Measurements from ENCODE around the gene UBE2F. TPM values are rescaled to one million over a fixed set of nuclear protein-coding genes. Genes with fewer than 3 reads are reported as not detected.

UBE2F gene
- polyA plus RNA-seq, 1 of the 3 experiments (the other 2 are of a cell fraction): 56.9 TPM

DNA sequence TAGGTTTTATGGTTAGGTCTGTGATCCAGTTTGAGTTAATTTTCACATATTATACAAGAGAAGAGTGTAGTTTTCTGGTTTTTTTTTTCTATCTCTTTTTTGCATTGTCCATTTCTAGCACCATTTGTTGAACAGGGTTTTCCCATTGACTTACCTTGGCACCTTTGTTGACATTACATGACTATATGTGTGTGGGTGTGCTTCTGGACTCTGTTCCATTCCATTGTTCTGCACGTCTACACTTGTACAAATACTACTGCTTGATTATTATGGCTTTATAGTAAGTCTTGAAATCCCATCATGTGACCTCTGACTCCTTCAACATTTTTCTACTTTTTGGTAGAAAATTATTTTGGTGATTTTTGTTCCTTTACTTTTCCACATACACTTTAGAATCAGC, 38.7 kb downstream of the UBE2F start:
- no peak for TF ChIP-seq GABPA (IDR thresholded peaks at IDR 0.05; ENCODE audit: low read depth)
- TF ChIP-seq, protein P1, sequence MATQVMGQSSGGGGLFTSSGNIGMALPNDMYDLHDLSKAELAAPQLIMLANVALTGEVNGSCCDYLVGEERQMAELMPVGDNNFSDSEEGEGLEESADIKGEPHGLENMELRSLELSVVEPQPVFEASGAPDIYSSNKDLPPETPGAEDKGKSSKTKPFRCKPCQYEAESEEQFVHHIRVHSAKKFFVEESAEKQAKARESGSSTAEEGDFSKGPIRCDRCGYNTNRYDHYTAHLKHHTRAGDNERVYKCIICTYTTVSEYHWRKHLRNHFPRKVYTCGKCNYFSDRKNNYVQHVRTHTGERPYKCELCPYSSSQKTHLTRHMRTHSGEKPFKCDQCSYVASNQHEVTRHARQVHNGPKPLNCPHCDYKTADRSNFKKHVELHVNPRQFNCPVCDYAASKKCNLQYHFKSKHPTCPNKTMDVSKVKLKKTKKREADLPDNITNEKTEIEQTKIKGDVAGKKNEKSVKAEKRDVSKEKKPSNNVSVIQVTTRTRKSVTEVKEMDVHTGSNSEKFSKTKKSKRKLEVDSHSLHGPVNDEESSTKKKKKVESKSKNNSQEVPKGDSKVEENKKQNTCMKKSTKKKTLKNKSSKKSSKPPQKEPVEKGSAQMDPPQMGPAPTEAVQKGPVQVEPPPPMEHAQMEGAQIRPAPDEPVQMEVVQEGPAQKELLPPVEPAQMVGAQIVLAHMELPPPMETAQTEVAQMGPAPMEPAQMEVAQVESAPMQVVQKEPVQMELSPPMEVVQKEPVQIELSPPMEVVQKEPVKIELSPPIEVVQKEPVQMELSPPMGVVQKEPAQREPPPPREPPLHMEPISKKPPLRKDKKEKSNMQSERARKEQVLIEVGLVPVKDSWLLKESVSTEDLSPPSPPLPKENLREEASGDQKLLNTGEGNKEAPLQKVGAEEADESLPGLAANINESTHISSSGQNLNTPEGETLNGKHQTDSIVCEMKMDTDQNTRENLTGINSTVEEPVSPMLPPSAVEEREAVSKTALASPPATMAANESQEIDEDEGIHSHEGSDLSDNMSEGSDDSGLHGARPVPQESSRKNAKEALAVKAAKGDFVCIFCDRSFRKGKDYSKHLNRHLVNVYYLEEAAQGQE (IDR thresholded peaks at IDR 0.05; ENCODE audit: low read depth, low read length): no peak
- TF ChIP-seq, protein P2, sequence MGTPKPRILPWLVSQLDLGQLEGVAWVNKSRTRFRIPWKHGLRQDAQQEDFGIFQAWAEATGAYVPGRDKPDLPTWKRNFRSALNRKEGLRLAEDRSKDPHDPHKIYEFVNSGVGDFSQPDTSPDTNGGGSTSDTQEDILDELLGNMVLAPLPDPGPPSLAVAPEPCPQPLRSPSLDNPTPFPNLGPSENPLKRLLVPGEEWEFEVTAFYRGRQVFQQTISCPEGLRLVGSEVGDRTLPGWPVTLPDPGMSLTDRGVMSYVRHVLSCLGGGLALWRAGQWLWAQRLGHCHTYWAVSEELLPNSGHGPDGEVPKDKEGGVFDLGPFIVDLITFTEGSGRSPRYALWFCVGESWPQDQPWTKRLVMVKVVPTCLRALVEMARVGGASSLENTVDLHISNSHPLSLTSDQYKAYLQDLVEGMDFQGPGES (IDR thresholded peaks at IDR 0.05; ENCODE audit: low read depth, low read length): no peak
- TF ChIP-seq, protein P3, sequence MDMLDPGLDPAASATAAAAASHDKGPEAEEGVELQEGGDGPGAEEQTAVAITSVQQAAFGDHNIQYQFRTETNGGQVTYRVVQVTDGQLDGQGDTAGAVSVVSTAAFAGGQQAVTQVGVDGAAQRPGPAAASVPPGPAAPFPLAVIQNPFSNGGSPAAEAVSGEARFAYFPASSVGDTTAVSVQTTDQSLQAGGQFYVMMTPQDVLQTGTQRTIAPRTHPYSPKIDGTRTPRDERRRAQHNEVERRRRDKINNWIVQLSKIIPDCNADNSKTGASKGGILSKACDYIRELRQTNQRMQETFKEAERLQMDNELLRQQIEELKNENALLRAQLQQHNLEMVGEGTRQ (IDR thresholded peaks at IDR 0.05; ENCODE audit: borderline replicate concordance, low read depth, low read length): no peak
- no peak for TF ChIP-seq FOXM1 (IDR thresholded peaks at IDR 0.05; ENCODE audit: low read depth)
- TF ChIP-seq EP300 (IDR thresholded peaks at IDR 0.05; ENCODE audit: borderline replicate concordance in 1 of 2, low read depth in 1 of 2, low read length in 1 of 2): no peak
- TF ChIP-seq JUND (IDR thresholded peaks at IDR 0.05): no peak
- TF ChIP-seq NFIC (IDR thresholded peaks at IDR 0.05; ENCODE audit: borderline replicate concordance): no peak
- no peak for TF ChIP-seq FOXJ3 (CRISPR knock-in tag; IDR thresholded peaks at IDR 0.05)
- TF ChIP-seq RAD21 (IDR thresholded peaks at IDR 0.05; ENCODE audit: low read length): no peak
- no peak for TF ChIP-seq FOSL2 (IDR thresholded peaks at IDR 0.05; ENCODE audit: borderline replicate concordance, low read depth)
- TF ChIP-seq ELF1 (IDR thresholded peaks at IDR 0.05): no peak
- TF ChIP-seq, protein P4, sequence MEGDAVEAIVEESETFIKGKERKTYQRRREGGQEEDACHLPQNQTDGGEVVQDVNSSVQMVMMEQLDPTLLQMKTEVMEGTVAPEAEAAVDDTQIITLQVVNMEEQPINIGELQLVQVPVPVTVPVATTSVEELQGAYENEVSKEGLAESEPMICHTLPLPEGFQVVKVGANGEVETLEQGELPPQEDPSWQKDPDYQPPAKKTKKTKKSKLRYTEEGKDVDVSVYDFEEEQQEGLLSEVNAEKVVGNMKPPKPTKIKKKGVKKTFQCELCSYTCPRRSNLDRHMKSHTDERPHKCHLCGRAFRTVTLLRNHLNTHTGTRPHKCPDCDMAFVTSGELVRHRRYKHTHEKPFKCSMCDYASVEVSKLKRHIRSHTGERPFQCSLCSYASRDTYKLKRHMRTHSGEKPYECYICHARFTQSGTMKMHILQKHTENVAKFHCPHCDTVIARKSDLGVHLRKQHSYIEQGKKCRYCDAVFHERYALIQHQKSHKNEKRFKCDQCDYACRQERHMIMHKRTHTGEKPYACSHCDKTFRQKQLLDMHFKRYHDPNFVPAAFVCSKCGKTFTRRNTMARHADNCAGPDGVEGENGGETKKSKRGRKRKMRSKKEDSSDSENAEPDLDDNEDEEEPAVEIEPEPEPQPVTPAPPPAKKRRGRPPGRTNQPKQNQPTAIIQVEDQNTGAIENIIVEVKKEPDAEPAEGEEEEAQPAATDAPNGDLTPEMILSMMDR (IDR thresholded peaks at IDR 0.05): no peak
- TF ChIP-seq MXI1 (IDR thresholded peaks at IDR 0.05; ENCODE audit: low read depth, low read length): no peak
- no peak for DNase-seq
- H3F3A ChIP-seq (replicated peaks; ENCODE audit: insufficient read depth): no peaks in the 10 kb centered on the region
- no peak overlapping the region for H3K4me3 ChIP-seq (ENCODE audit: low read depth in 2 of 2, low read length in 1 of 2)
- H3K9me3 ChIP-seq: no peaks in the 10 kb centered on the region
- peaks cover 8 to 26% of the 10 kb centered on the region in 2 experiments for H3K36me3 ChIP-seq (replicated peaks in 1 of 2; ENCODE audit: control insufficient read depth in 1 of 2, insufficient read depth in 2 of 2, low read length in 1 of 2)
- ChIA-PET POLR2A (no interaction called here), CTCF (interaction anchor here (0.9 kb wide), 1 partner anchor 27 kb away, joined by 3 read pairs; no protein-coding TSS in a partner anchor)
- no peak overlapping the region for H3K9ac ChIP-seq
- H2AFZ ChIP-seq (ENCODE audit: low read depth): no peak overlapping the region
- H3K79me2 ChIP-seq (ENCODE audit: insufficient read depth): peaks cover 31% of the 10 kb centered on the region
- no peaks in the 10 kb centered on the region for H3K27me3 ChIP-seq (ENCODE audit: insufficient read depth)
- no peak overlapping the region for H3K27ac ChIP-seq (ENCODE audit: low read depth in 2 of 2, low read length in 1 of 2)
- H3K9me2 ChIP-seq: no peaks in the 10 kb centered on the region
- H3K4me1 ChIP-seq (ENCODE audit: control insufficient read depth in 1 of 2, insufficient read depth in 2 of 2, low read depth in 1 of 2, low read length in 1 of 2): no peaks in the 10 kb centered on the region; a peak in 1 of 4 replicates
- H4K20me1 ChIP-seq (ENCODE audit: insufficient read depth): no peaks in the 10 kb centered on the region
- no peak overlapping the region for H3K4me2 ChIP-seq
- WGBS (ENCODE audit: low lambda C conversion rate): 83% methylated on average over 1 of the region's 1 CpG
